ENCODE measurements around the gene EIF3D. TPM values are rescaled to one million over a fixed set of nuclear protein-coding genes. Genes with fewer than 3 reads are reported as not detected.

The EIF3D gene
- total and polyA plus RNA-seq, 9 of the 15 experiments (the other 6 are each of a cell fraction or from before 2014, with no cell fraction given): 191 to 422 (median 279) TPM

DNA sequence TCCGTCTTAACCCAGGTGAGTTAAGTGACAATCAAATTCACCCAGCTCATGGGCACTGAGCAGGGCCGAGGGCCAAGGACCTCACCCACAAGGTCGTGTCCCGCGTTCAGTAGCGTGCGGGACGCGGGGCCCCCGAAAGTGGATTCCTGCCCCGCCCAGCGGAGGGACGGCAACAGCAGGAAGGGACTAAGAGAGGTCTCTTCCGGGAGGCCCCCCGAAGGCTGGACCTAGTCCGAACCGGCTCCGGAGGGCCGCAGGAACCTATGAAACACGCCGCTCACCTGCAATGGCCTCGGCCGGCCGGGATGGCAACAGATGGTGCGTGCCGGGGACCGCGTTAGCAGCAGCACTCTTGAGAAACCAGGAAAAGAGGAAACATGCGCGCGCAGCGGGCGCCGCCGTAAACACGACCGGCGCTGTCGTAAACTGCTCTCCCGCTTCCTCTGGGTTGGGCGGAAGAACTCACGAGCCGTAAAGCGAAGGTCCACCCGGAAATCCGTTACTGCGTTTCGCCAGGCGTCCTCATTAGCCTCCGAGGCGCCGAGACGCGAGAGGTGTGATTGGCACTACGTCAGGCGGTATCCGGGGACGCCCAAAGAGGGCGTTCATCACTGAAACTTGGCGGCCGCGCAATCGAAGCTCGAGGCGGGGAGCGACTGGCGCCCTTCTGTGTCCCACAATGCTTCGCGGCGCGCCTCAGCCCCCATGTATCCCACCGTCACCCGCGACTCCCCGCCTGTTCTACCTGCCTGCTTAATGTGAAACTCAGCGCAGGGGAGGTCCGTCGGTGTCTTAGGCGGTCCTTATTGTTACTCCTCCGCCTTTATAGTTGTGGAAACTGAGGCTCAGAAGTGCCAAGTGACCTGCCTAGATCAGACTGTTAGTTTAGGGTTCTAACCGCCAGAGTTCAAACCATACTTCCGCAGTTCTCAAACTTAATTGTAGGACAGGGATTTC, at the start of gene EIF3D (continued):
- TF ChIP-seq NFE2L1 (tag; IDR thresholded peaks at IDR 0.05; ENCODE audit: borderline replicate concordance, low read depth): no peak
- peak; percentile 72 for TF ChIP-seq ETV5 (CRISPR knock-in tag; IDR thresholded peaks at IDR 0.05; ENCODE audit: low read depth)
- TF ChIP-seq, protein P1, sequence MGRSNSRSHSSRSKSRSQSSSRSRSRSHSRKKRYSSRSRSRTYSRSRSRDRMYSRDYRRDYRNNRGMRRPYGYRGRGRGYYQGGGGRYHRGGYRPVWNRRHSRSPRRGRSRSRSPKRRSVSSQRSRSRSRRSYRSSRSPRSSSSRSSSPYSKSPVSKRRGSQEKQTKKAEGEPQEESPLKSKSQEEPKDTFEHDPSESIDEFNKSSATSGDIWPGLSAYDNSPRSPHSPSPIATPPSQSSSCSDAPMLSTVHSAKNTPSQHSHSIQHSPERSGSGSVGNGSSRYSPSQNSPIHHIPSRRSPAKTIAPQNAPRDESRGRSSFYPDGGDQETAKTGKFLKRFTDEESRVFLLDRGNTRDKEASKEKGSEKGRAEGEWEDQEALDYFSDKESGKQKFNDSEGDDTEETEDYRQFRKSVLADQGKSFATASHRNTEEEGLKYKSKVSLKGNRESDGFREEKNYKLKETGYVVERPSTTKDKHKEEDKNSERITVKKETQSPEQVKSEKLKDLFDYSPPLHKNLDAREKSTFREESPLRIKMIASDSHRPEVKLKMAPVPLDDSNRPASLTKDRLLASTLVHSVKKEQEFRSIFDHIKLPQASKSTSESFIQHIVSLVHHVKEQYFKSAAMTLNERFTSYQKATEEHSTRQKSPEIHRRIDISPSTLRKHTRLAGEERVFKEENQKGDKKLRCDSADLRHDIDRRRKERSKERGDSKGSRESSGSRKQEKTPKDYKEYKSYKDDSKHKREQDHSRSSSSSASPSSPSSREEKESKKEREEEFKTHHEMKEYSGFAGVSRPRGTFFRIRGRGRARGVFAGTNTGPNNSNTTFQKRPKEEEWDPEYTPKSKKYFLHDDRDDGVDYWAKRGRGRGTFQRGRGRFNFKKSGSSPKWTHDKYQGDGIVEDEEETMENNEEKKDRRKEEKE (IDR thresholded peaks at IDR 0.05; ENCODE audit: borderline replicate concordance in 1 of 2, control insufficient read depth in 1 of 2, low read depth in 2 of 2, low read length in 1 of 2): no peak
- no peak for TF ChIP-seq HDAC3 (IDR thresholded peaks at IDR 0.05; ENCODE audit: borderline replicate concordance, partially characterized antibody)
- TF ChIP-seq TEAD4 (IDR thresholded peaks at IDR 0.05; ENCODE audit: low read length): peak; percentile 23; the same call in 1 of the 2 replicates
- TF ChIP-seq TEAD4 (CRISPR knock-in tag; IDR thresholded peaks at IDR 0.05; ENCODE audit: borderline replicate concordance): no peak
- TF ChIP-seq SMAD2 (IDR thresholded peaks at IDR 0.05; ENCODE audit: low read depth, low read length): no peak
- TF ChIP-seq NFRKB (IDR thresholded peaks at IDR 0.05; ENCODE audit: low read depth): peak; percentile 35; the same call in 1 of the 2 replicates
- TF ChIP-seq, protein P2, sequence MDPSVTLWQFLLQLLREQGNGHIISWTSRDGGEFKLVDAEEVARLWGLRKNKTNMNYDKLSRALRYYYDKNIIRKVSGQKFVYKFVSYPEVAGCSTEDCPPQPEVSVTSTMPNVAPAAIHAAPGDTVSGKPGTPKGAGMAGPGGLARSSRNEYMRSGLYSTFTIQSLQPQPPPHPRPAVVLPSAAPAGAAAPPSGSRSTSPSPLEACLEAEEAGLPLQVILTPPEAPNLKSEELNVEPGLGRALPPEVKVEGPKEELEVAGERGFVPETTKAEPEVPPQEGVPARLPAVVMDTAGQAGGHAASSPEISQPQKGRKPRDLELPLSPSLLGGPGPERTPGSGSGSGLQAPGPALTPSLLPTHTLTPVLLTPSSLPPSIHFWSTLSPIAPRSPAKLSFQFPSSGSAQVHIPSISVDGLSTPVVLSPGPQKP (CRISPR knock-in tag; IDR thresholded peaks at IDR 0.05): no peak
- TF ChIP-seq, protein P3, sequence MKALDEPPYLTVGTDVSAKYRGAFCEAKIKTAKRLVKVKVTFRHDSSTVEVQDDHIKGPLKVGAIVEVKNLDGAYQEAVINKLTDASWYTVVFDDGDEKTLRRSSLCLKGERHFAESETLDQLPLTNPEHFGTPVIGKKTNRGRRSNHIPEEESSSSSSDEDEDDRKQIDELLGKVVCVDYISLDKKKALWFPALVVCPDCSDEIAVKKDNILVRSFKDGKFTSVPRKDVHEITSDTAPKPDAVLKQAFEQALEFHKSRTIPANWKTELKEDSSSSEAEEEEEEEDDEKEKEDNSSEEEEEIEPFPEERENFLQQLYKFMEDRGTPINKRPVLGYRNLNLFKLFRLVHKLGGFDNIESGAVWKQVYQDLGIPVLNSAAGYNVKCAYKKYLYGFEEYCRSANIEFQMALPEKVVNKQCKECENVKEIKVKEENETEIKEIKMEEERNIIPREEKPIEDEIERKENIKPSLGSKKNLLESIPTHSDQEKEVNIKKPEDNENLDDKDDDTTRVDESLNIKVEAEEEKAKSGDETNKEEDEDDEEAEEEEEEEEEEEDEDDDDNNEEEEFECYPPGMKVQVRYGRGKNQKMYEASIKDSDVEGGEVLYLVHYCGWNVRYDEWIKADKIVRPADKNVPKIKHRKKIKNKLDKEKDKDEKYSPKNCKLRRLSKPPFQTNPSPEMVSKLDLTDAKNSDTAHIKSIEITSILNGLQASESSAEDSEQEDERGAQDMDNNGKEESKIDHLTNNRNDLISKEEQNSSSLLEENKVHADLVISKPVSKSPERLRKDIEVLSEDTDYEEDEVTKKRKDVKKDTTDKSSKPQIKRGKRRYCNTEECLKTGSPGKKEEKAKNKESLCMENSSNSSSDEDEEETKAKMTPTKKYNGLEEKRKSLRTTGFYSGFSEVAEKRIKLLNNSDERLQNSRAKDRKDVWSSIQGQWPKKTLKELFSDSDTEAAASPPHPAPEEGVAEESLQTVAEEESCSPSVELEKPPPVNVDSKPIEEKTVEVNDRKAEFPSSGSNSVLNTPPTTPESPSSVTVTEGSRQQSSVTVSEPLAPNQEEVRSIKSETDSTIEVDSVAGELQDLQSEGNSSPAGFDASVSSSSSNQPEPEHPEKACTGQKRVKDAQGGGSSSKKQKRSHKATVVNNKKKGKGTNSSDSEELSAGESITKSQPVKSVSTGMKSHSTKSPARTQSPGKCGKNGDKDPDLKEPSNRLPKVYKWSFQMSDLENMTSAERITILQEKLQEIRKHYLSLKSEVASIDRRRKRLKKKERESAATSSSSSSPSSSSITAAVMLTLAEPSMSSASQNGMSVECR (CRISPR knock-in tag; IDR thresholded peaks at IDR 0.05): peak; percentile 62
- TF ChIP-seq SREBF2 (CRISPR knock-in tag; IDR thresholded peaks at IDR 0.05): no peak
- TF ChIP-seq, protein P4, sequence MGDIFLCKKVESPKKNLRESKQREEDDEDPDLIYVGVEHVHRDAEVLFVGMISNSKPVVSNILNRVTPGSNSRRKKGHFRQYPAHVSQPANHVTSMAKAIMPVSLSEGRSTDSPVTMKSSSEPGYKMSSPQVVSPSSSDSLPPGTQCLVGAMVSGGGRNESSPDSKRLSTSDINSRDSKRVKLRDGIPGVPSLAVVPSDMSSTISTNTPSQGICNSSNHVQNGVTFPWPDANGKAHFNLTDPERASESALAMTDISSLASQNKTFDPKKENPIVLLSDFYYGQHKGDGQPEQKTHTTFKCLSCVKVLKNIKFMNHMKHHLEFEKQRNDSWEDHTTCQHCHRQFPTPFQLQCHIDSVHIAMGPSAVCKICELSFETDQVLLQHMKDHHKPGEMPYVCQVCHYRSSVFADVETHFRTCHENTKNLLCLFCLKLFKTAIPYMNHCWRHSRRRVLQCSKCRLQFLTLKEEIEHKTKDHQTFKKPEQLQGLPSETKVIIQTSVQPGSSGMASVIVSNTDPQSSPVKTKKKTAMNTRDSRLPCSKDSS (IDR thresholded peaks at IDR 0.05; ENCODE audit: low read depth, partially characterized antibody): no peak
- no peak for TF ChIP-seq HDAC8 (tag; IDR thresholded peaks at IDR 0.05)
- TF ChIP-seq MBD2 (IDR thresholded peaks at IDR 0.05; ENCODE audit: borderline replicate concordance, low read depth): peak; percentile 76
- TF ChIP-seq U2AF2 (optimal IDR thresholded peaks at IDR 0.05; ENCODE audit: low read depth, low read length): no peak

All from K562 (cell line).